Measurements from ENCODE around the gene HSD17B11. TPM values are rescaled to one million over a fixed set of nuclear protein-coding genes. Genes with fewer than 3 reads are reported as not detected.
A peak's percentile ranks its signal among the peaks of the same experiment; 100 is the strongest.
"Not testable (repeated sequence)": the region's sequence is repeated elsewhere in the genome, so short reads cannot be mapped to it uniquely, and the experiment has no call there.

The HSD17B11 gene
- total RNA-seq, 2 donors from 2014 or later, result 16.6 to 30.1 TPM

GRCh38 chr4:87384466-87385132 is 6.4 kb downstream of the HSD17B11 start:
- H3K9me3 Mint-ChIP-seq, result peaks cover 0 to 16% of the 10 kb centered on the region in 2 donors
- H3K36me3 Mint-ChIP-seq, result peaks cover 0 to 38% of the 10 kb centered on the region in 2 donors
- not testable (repeated sequence) for ATAC-seq; DNase-seq (ENCODE audit: low spot score in 2 of 2)
- H3K27ac Mint-ChIP-seq, result peak overlapping the region in 1 of 2 donors; percentile 39

- no peak for ATAC-seq
These were observed 8.1 kb downstream of the HSD17B11 start for GRCh38 chr4:87382931-87383330.

GRCh38 chr4:87382116-87382515 is 8.9 kb downstream of the HSD17B11 start:
- H3K9me3 Mint-ChIP-seq, result peaks cover 0 to 6% of the 10 kb centered on the region in 2 donors
- no peak for ATAC-seq
- peaks cover 0 to 24% of the 10 kb centered on the region in 2 donors for H3K36me3 Mint-ChIP-seq
- no peak overlapping the region for H3K27ac Mint-ChIP-seq
- DNase-seq (ENCODE audit: low spot score in 2 of 2), result no peak

More at GRCh38 chr4:87382931-87383330, 8.1 kb downstream of the HSD17B11 start:
- peaks cover 0 to 30% of the 10 kb centered on the region in 2 donors for H3K36me3 Mint-ChIP-seq
- no peak overlapping the region for H3K27ac Mint-ChIP-seq
- peaks cover 0 to 9% of the 10 kb centered on the region in 2 donors for H3K9me3 Mint-ChIP-seq
- no peak for DNase-seq (ENCODE audit: low spot score in 2 of 2)

- Mint-ChIP-seq H3K27ac (no peak overlapping the region), H3K9me3 (no peaks in the 10 kb centered on the region), H3K36me3 (peaks cover 0 to 6% of the 10 kb centered on the region in 2 donors)
- ATAC-seq, result no peak
- no peak for DNase-seq (ENCODE audit: low spot score in 2 of 2)
These were observed 13.2 kb downstream of the HSD17B11 start for GRCh38 chr4:87377816-87378215.

- Mint-ChIP-seq H3K27ac (no peak overlapping the region), H3K36me3 (no peaks in the 10 kb centered on the region), H3K9me3 (no peaks in the 10 kb centered on the region)
- peak in 1 of 2 donors; percentile 16 for ATAC-seq
- no peak for DNase-seq (ENCODE audit: low spot score in 2 of 2)
These were observed 15.2 kb downstream of the HSD17B11 start for GRCh38 chr4:87375719-87376291.

- Mint-ChIP-seq H3K36me3 (no peaks in the 10 kb centered on the region), H3K9me3 (no peaks in the 10 kb centered on the region), H3K27ac (no peak overlapping the region)
- DNase-seq (ENCODE audit: low spot score in 2 of 2), result no peak
- ATAC-seq, result no peak
These were observed 20.9 kb downstream of the HSD17B11 start for GRCh38 chr4:87370068-87370467.

- DNase-seq (ENCODE audit: low spot score in 2 of 2), result no peak
- H3K9me3 Mint-ChIP-seq, result no peaks in the 10 kb centered on the region
These were observed 24.3 kb downstream of the HSD17B11 start for GRCh38 chr4:87366521-87367162.

GRCh38 chr4:87365348-87365747 is 25.6 kb downstream of the HSD17B11 start:
- DNase-seq (ENCODE audit: low spot score in 2 of 2) (no peak), ATAC-seq (no peak)
- no peak overlapping the region for H3K27ac Mint-ChIP-seq
- no peaks in the 10 kb centered on the region for H3K9me3 Mint-ChIP-seq
- no peaks in the 10 kb centered on the region for H3K36me3 Mint-ChIP-seq

More at GRCh38 chr4:87366521-87367162, 24.3 kb downstream of the HSD17B11 start:
- no peak overlapping the region for H3K27ac Mint-ChIP-seq
- ATAC-seq, result no peak
- H3K36me3 Mint-ChIP-seq, result no peaks in the 10 kb centered on the region

- H3K9me3 Mint-ChIP-seq, result no peaks in the 10 kb centered on the region
- ATAC-seq (no peak), DNase-seq (ENCODE audit: low spot score in 2 of 2) (no peak)
- no peaks in the 10 kb centered on the region for H3K36me3 Mint-ChIP-seq
- H3K27ac Mint-ChIP-seq, result no peak overlapping the region
These were observed 27.4 kb downstream of the HSD17B11 start for GRCh38 chr4:87363552-87363951.

GRCh38 chr4:87360338-87360935 is 30.6 kb downstream of the HSD17B11 start:
- ATAC-seq (no peak), DNase-seq (ENCODE audit: low spot score in 2 of 2) (no peak)
- peak overlapping the region in 1 of 2 donors; percentile 72 for H3K27ac Mint-ChIP-seq
- no peaks in the 10 kb centered on the region for H3K36me3 Mint-ChIP-seq
- H3K9me3 Mint-ChIP-seq, result no peaks in the 10 kb centered on the region

GRCh38 chr4:87359258-87359657 is 31.7 kb downstream of the HSD17B11 start:
- H3K27ac Mint-ChIP-seq, result no peak overlapping the region
- no peaks in the 10 kb centered on the region for H3K9me3 Mint-ChIP-seq
- H3K36me3 Mint-ChIP-seq, result no peaks in the 10 kb centered on the region
- no peak for ATAC-seq
- no peak for DNase-seq (ENCODE audit: low spot score in 2 of 2)

GRCh38 chr4:87356832-87357526 is 34.0 kb downstream of the HSD17B11 start:
- no peak for ATAC-seq
- peak overlapping the region in 1 of 2 donors; percentile 44 for H3K27ac Mint-ChIP-seq
- peaks cover 0 to 5% of the 10 kb centered on the region in 2 donors for H3K36me3 Mint-ChIP-seq
- no peaks in the 10 kb centered on the region for H3K9me3 Mint-ChIP-seq
- DNase-seq (ENCODE audit: low spot score in 2 of 2), result no peak

- no peak overlapping the region for H3K27ac Mint-ChIP-seq
- peaks cover 0 to 5% of the 10 kb centered on the region in 2 donors for H3K36me3 Mint-ChIP-seq
These were observed 36.6 kb downstream of the HSD17B11 start for GRCh38 chr4:87354168-87355102.

GRCh38 chr4:87353592-87353991 is 37.4 kb downstream of the HSD17B11 start:
- Mint-ChIP-seq H3K27ac (peak overlapping the region in 1 of 2 donors; percentile 29), H3K36me3 (peaks cover 0 to 5% of the 10 kb centered on the region in 2 donors), H3K9me3 (no peaks in the 10 kb centered on the region)
- peak in 1 of 2 donors; percentile 34 for DNase-seq (ENCODE audit: low spot score in 2 of 2)
- peak; percentile 43 to 52 for ATAC-seq

More at GRCh38 chr4:87354168-87355102, 36.6 kb downstream of the HSD17B11 start:
- DNase-seq (ENCODE audit: low spot score in 2 of 2) (no peak), ATAC-seq (no peak)
- no peaks in the 10 kb centered on the region for H3K9me3 Mint-ChIP-seq

GRCh38 chr4:87345139-87345538 is 45.8 kb downstream of the HSD17B11 start:
- no peak overlapping the region for H3K27ac Mint-ChIP-seq
- ATAC-seq, result no peak

More at GRCh38 chr4:87345139-87345538, 45.8 kb downstream of the HSD17B11 start:
- no peak for DNase-seq (ENCODE audit: low spot score in 2 of 2)
- no peaks in the 10 kb centered on the region for H3K9me3 Mint-ChIP-seq
- H3K36me3 Mint-ChIP-seq, result peaks cover 0 to 16% of the 10 kb centered on the region in 2 donors
